Activated naive CD4-positive, alpha-beta T cell treated with anti-CD3 and anti-CD28 coated beads, Interleukin-2, amount 50 U/mL, for 72 hours (primary cell): ENCODE data around the gene NPAS3. TPM values are rescaled to one million over a fixed set of nuclear protein-coding genes. Genes with fewer than 3 reads are reported as not detected.

Experiments
- ATAC-seq, 2 donors: fragments of 150-1000 bp; cut with Tn5 transposase; 2 replicates each; pipeline ENCODE4 v1.10.0; 2021; ENCODE audit warnings: mild to moderate bottlenecking in 2 of 2, moderate library complexity in 2 of 2
- DNase-seq, 2 donors: peaks; one replicate each; pipeline ENCODE4 v3.0.0; 2021 to 2022; ENCODE audit warnings: low spot score in 2 of 2
- H3K27ac Mint-ChIP-seq, 2 donors: one replicate each; pipeline ENCODE4 v1.8.0; 2022; ENCODE audit warnings: mild to moderate bottlenecking in 2 of 2, mixed read lengths in 2 of 2
- H3K36me3 Mint-ChIP-seq, 2 donors: one replicate each; pipeline ENCODE4 v1.8.0; 2022; ENCODE audit warnings: mixed read lengths in 2 of 2
- H3K9me3 Mint-ChIP-seq, 2 donors: one replicate each; pipeline ENCODE4 v1.8.0; 2022; ENCODE audit warnings: mixed read lengths in 2 of 2
- total RNA-seq, 2 donors: library from RNA; stranded (reverse); gene quantifications; one replicate each; pipeline ENCODE4 v1.2.3, GENCODE V29; 2022

The NPAS3 gene
- total RNA-seq, 2 donors from 2014 or later: not detected

DNA sequence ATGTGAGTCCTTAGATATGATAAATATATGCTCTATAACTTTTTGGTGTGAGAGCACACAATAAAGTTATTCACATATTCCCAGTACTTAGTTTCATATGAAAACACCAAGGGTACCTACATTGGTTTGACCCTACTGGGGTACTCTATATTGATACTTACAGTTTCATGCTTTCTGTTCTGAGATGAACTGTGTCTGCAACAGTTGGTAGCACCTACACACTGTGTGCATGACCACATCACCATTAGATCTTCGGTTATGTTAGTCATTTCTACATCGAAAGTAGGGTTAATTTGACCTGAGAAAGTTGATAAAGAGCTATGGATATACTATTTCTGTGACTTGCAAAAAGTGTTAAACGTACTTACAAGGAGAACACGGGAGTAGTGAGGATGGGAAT lies 337.2 kb downstream of the NPAS3 start:
- Mint-ChIP-seq H3K36me3 (no peaks in the 10 kb centered on the region), H3K9me3 (peaks cover 0 to 8% of the 10 kb centered on the region in 2 donors), H3K27ac (no peak overlapping the region)
- ATAC-seq: no peak
- no peak for DNase-seq

DNA sequence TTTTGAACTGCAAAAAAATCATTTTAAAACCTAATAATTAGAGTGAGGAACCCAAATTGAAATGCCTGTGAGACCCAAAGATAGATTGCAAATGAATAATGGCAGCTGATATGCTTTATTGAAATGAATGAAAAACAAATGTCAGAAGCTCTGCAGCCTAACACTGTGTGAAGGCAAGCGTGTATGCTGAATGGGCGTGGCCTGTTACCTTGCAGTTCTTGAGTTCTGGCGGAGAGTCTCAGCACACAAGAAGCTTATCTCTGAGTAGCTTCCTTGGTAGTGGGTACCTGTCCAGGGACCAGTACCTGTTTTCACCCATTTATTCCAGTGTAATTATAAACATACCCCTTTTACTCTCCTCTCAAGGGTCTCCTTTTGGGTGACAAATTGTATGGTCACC lies 341.2 kb downstream of the NPAS3 start:
- Mint-ChIP-seq H3K9me3 (peaks cover 0 to 8% of the 10 kb centered on the region in 2 donors), H3K36me3 (no peaks in the 10 kb centered on the region), H3K27ac (no peak overlapping the region)
- DNase-seq: no peak
- ATAC-seq: no peak

DNA sequence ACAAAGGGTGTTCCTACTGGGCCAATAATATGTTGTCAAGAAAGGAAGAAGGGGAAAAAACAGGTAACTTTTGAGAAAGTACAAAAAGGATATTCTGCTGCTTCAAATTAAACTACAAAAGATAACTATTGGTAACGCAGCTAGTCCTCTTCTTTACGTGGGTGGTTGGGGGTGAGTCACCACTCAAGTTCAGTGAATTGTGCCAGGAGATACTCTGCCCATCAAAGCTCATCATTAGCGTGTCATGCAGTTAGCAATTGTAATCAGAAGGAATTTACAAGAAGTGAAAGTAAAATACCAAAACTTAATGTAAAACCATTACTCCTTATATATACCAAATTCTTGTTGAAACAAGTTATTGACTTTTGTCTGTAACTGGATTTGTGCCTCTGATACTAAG lies 342.0 kb downstream of the NPAS3 start:
- Mint-ChIP-seq H3K36me3 (no peaks in the 10 kb centered on the region), H3K9me3 (peaks cover 2 to 10% of the 10 kb centered on the region in 2 donors), H3K27ac (no peak overlapping the region)
- no peak for ATAC-seq
- DNase-seq: no peak

- Mint-ChIP-seq H3K36me3 (no peaks in the 10 kb centered on the region), H3K27ac (no peak overlapping the region), H3K9me3 (peaks cover 6 to 9% of the 10 kb centered on the region in 2 donors)
- DNase-seq: no peak
- ATAC-seq: no peak
These were observed 343.9 kb downstream of the NPAS3 start for GRCh38 chr14:33282331-33283230.

- DNase-seq (no peak), ATAC-seq (no peak)
- peaks cover 6% of the 10 kb centered on the region in 2 donors for H3K9me3 Mint-ChIP-seq
- H3K27ac Mint-ChIP-seq: no peak overlapping the region
- no peaks in the 10 kb centered on the region for H3K36me3 Mint-ChIP-seq
These were observed 347.4 kb downstream of the NPAS3 start for GRCh38 chr14:33285902-33286700.

DNA sequence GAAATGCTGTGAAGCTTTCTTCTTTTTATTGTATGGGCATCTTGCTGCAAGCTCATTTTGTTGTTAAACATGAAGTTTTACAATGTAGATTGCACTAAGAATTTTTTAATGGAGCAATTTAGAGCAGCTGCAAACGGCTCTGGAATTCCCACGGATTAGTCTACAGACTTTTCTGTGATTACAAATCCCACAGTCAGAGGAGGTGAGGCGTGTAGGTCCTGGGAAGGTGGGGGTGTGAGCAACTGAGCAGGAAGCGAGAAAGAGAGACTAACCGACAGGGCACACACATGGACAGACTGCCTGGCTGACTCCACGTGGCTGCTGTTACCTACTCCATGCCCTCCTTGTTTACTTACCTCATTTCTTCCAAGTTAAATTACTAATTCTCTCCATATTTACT lies 348.5 kb downstream of the NPAS3 start:
- H3K9me3 Mint-ChIP-seq: peaks cover 6% of the 10 kb centered on the region in 2 donors
- no peak overlapping the region for H3K27ac Mint-ChIP-seq
- no peaks in the 10 kb centered on the region for H3K36me3 Mint-ChIP-seq
- DNase-seq (no peak), ATAC-seq (no peak)

DNA sequence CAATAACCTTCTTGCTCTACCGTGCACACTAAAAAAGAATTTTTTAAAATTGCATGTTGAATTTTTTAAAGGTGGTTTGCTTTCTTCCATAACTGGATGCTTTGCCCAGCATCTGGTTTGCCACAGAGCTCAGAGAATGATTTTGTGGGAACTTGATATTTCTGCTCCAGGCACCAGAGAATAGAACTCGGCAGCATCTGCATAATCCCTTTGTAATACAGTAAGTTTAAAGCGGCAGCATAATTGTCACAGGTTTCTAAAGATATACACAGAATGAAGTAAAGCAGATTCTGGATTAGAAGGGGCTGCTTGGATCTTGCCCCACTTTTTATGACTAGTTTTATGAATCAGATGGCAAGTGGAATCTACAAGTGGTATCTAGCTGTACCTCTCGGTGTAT lies 352.0 kb downstream of the NPAS3 start:
- no peaks in the 10 kb centered on the region for H3K36me3 Mint-ChIP-seq
- ATAC-seq (no peak), DNase-seq (no peak)
- H3K9me3 Mint-ChIP-seq: peaks cover 4 to 16% of the 10 kb centered on the region in 2 donors
- no peak overlapping the region for H3K27ac Mint-ChIP-seq

DNA sequence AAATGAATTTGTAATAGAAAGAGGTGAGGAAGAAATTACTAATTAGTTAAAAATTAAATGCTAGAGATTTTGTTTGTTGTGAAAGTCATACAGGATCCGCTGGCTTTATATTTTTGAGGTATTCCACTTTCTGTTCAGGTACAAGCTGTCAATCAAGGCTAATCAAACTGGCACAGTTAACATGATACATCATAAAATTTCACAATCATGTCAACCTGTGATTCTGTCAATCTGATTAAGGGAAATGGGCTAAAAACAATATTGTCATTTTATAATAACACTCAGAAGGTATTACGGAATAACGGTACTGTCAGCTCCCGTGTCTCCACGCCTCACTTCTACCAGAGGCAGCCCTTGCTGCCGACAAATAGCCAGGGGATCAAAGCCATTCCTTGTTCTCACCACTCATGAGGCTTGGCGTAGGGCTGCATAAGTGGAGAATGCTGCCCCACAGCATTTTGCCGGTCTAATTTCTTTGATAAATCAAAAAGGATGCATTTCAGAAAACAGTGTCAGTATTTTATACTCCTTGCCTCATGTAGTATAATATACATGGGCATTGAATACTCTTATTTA lies 352.9 kb downstream of the NPAS3 start:
- Mint-ChIP-seq H3K9me3 (peaks cover 0 to 12% of the 10 kb centered on the region in 2 donors), H3K27ac (no peak overlapping the region), H3K36me3 (no peaks in the 10 kb centered on the region)
- DNase-seq (no peak), ATAC-seq (no peak)

- DNase-seq: no peak
- ATAC-seq: no peak
- peaks cover 0 to 17% of the 10 kb centered on the region in 2 donors for H3K9me3 Mint-ChIP-seq
- no peak overlapping the region for H3K27ac Mint-ChIP-seq
- H3K36me3 Mint-ChIP-seq: no peaks in the 10 kb centered on the region
These were observed 355.7 kb downstream of the NPAS3 start for GRCh38 chr14:33294419-33294818.

GRCh38 chr14:33297565-33297964 lies 358.9 kb downstream of the NPAS3 start:
- Mint-ChIP-seq H3K9me3 (peaks cover 0 to 17% of the 10 kb centered on the region in 2 donors), H3K36me3 (no peaks in the 10 kb centered on the region), H3K27ac (no peak overlapping the region)
- DNase-seq: no peak
- ATAC-seq: no peak

DNA sequence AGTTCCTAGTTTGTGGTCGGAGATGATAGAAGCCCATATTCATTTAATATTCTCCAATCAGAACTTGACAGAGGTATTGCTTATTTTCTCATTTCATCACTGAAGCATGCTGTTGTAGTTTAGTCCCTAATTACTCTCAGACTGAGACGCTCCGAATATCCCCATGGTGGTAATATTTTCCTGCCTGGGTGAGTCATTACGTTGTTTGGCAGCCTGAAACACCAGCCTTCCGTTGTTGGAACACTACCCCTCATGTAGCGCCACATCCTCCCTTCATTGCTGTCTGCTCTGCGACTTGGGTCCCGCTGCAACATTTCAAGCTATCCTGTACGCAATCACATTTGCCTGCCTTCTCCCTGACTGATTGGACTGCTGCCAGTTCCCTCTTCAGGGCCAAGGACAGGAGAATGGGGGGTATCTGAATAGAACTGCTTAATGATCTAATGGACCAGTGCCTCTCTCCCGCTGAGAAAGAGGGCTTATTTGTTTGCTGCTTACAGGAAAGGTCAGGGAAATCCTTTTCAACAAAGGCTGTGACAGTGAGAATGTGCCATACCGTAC lies 369.1 kb downstream of the NPAS3 start:
- H3K27ac Mint-ChIP-seq: no peak overlapping the region
- DNase-seq (no peak), ATAC-seq (no peak)
- no peaks in the 10 kb centered on the region for H3K36me3 Mint-ChIP-seq
- no peaks in the 10 kb centered on the region for H3K9me3 Mint-ChIP-seq

GRCh38 chr14:33309106-33309505 lies 370.4 kb downstream of the NPAS3 start:
- ATAC-seq: no peak
- H3K27ac Mint-ChIP-seq: no peak overlapping the region

DNA sequence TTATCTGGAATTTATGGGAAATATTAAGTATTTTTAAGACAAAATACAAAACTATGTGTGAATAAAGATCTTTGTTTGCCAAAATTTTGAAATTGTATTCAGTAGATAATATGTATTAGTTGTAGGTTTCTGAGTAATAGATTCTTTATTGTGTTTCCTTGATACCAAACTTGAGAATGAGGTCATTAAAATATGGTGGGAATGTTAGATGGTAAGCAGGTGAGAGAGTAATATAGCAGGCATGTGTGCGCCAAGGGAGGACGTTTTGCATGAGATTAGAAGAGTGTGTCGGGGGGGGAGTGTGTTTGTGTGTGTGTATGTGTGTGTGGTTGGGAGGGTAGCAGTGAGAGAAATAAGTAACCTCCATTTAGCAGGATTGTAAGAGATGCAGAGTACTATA lies 376.5 kb downstream of the NPAS3 start:
- DNase-seq (no peak), ATAC-seq (no peak)
- H3K27ac Mint-ChIP-seq: no peak overlapping the region
- H3K36me3 Mint-ChIP-seq: no peaks in the 10 kb centered on the region
- peaks cover 10 to 12% of the 10 kb centered on the region in 2 donors for H3K9me3 Mint-ChIP-seq

More at GRCh38 chr14:33309106-33309505, 370.4 kb downstream of the NPAS3 start:
- DNase-seq: no peak
- no peaks in the 10 kb centered on the region for H3K9me3 Mint-ChIP-seq
- H3K36me3 Mint-ChIP-seq: no peaks in the 10 kb centered on the region

- DNase-seq (no peak), ATAC-seq (no peak)
- Mint-ChIP-seq H3K36me3 (no peaks in the 10 kb centered on the region), H3K27ac (no peak overlapping the region), H3K9me3 (peaks cover 10 to 12% of the 10 kb centered on the region in 2 donors)
These were observed 377.0 kb downstream of the NPAS3 start for GRCh38 chr14:33315721-33316120.

GRCh38 chr14:33317675-33318074 lies 379.0 kb downstream of the NPAS3 start:
- no peak for DNase-seq
- H3K36me3 Mint-ChIP-seq: no peaks in the 10 kb centered on the region
- H3K27ac Mint-ChIP-seq: no peak overlapping the region
- ATAC-seq: no peak
- peaks cover 10 to 12% of the 10 kb centered on the region in 2 donors for H3K9me3 Mint-ChIP-seq

- DNase-seq: no peak
- ATAC-seq: no peak
- Mint-ChIP-seq H3K27ac (no peak overlapping the region), H3K36me3 (no peaks in the 10 kb centered on the region), H3K9me3 (peaks cover 5 to 9% of the 10 kb centered on the region in 2 donors)
These were observed 385.3 kb downstream of the NPAS3 start for GRCh38 chr14:33323979-33324378.
